OCI-LY7 (cell line): ENCODE data around the gene ZNF827.

Source experiments
- CTCF ChIP-seq: fragments of 200-600 bp; sonication (generic); conservative IDR thresholded peaks from 2 replicates; pipeline ENCODE4 v1.5.1; 2014; ENCODE audit warnings: mild to moderate bottlenecking, antibody characterized with exemption, low read length, moderate library complexity, mixed read lengths
- EZH2phosphoT487 ChIP-seq: fragments of 200-600 bp; sonication (generic); IDR thresholded peaks from 2 replicates; pipeline ENCODE4 v1.6.1; 2018; ENCODE audit warnings: low read depth, borderline replicate concordance, mild to moderate bottlenecking, mixed run types, antibody characterized with exemption, low read length, moderate library complexity, mixed read lengths

- TF ChIP-seq CTCF = no peak
- no peak for TF ChIP-seq EZH2phosphoT487
These were observed 62.0 kb downstream of the ZNF827 start for GRCh38 chr4:145876531-145877180.
